Activated naive CD4-positive, alpha-beta T cell treated with anti-CD3 and anti-CD28 coated beads, Interleukin-2, amount 50 U/mL, for 24 hours (primary cell): ENCODE measurements around the gene GNMT.

Source experiments
- H3K27ac Mint-ChIP-seq: one replicate; pipeline ENCODE4 v1.8.0; 2021; ENCODE audit warnings: mild to moderate bottlenecking, mixed read lengths
- H3K27me3 Mint-ChIP-seq: one replicate; pipeline ENCODE4 v1.8.0; 2021; ENCODE audit warnings: mixed read lengths
- H3K36me3 Mint-ChIP-seq: one replicate; pipeline ENCODE4 v1.8.0; 2021; ENCODE audit warnings: mixed read lengths
- H3K4me1 Mint-ChIP-seq: one replicate; pipeline ENCODE4 v1.8.0; 2021; ENCODE audit warnings: mixed read lengths
- H3K4me3 Mint-ChIP-seq: one replicate; pipeline ENCODE4 v1.8.0; 2021; ENCODE audit warnings: mild to moderate bottlenecking, mixed read lengths
- H3K9me3 Mint-ChIP-seq: one replicate; pipeline ENCODE4 v1.8.0; 2021; ENCODE audit warnings: mixed read lengths

Gene GNMT

DNA sequence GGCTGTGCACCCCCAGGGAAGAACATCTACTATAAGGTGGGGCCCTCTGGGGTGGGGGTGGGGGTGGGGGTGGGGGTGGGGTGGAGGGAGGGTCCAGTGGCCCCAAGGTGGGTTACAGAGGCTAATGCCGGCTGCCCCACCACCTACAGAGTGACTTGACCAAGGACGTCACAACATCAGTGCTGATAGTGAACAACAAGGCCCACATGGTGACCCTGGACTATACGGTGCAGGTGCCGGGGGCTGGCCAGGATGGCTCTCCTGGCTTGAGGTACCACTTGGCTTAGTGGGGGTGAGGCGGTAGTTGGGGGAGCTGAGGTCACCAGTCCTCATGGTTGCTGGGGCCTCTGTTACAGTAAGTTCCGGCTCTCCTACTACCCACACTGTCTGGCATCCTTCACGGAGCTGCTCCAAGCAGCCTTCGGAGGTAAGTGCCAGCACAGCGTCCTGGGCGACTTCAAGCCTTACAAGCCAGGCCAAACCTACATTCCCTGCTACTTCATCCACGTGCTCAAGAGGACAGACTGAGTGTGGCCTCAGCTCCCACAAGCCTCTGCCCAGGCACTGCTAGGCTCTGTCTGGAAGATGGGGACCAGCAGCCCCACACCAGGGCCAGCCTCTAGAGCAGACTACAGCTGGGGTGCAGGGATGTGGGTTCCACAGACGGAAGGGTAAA is 2.8 kb downstream of the GNMT start:
- H3K4me1 Mint-ChIP-seq, result peaks cover 17% of the 10 kb centered on the region
- H3K36me3 Mint-ChIP-seq, result peaks cover 8% of the 10 kb centered on the region
- no peaks in the 10 kb centered on the region for H3K9me3 Mint-ChIP-seq
- H3K27me3 Mint-ChIP-seq, result no peaks in the 10 kb centered on the region
- H3K27ac Mint-ChIP-seq, result no peak overlapping the region
- no peak overlapping the region for H3K4me3 Mint-ChIP-seq

DNA sequence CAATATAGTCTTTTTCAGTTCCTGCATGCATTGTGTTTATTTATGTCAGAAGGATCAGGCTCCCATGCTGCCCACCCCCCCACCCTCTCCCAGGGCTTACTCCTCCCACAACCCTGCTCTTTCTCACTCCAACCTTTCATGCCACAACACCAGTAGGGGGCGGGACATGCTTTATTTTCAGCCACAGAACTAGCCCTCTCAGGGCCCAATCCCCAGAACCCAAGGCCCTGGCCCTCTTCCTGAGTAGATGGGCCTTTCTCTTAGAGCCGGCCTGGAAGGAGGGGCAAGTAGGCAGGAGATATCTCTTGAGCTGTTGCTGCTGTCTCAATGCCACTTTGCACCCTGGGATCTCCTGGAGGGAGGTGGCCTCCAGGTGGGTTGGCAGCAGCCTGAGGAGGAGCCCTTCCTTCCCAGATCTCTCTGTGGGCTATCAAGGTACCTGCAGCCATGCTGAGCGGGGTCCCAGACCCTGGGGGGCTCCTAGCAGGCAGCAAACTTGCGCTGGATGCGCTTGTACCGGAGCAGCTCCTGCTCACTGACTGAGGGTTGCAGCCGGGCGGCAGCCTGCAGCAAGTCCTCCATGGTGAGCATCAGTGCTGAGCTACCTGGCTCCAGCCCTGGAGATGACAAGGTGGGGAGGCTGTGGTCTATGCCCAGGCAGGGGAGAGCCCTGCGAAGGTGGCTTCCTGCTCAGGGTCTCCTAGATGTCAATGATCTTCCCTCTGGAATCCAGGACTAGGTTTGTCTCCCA is 3.5 kb downstream of the GNMT start:
- Mint-ChIP-seq H3K4me3 (no peak overlapping the region), H3K27ac (no peak overlapping the region), H3K27me3 (no peaks in the 10 kb centered on the region), H3K4me1 (peaks cover 17% of the 10 kb centered on the region), H3K36me3 (peaks cover 8% of the 10 kb centered on the region), H3K9me3 (no peaks in the 10 kb centered on the region)

DNA sequence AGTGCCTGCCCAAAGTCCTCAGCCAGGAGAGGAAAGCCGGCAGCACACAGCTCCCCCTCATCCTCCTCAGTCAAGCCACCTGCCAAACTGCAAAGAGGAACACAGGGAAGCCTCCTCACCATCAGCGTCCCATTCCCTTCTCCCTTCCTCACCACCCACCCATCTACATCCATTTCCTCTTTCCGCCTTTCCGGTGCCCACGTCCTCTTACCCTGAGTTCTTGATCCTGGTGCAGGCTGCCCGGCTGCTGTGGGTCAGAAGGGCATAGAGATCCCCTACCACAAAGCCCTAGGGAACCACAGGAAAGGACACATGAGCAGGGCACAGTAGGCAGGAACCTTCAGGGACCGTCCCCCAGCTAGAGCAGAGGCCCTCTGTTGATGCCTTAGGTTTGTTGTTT is 6.0 kb downstream of the GNMT start:
- no peak overlapping the region for H3K27ac Mint-ChIP-seq
- no peaks in the 10 kb centered on the region for H3K27me3 Mint-ChIP-seq
- peaks cover 8% of the 10 kb centered on the region for H3K36me3 Mint-ChIP-seq
- no peaks in the 10 kb centered on the region for H3K9me3 Mint-ChIP-seq
- no peak overlapping the region for H3K4me3 Mint-ChIP-seq
- H3K4me1 Mint-ChIP-seq, result peaks cover 13% of the 10 kb centered on the region

DNA sequence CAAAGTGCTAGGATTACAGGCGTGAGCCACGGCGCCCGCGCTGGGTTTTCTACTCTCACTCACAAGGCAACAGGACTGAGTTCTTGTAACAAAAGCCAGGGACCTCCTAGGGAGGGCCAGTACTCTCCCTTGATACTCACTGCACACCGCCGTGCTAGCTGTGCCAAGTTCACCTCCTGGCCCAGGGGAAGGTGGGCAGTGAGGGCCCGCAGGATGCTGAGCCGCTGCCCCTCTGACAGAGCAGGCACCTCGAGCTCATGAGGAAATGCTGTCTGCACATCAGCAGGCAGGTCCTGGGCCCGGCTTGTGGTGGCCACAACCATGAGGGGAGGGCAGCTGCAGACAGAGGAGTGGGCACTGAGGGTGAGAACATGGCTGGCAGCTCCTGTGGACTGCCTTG is 6.7 kb downstream of the GNMT start:
- no peak overlapping the region for H3K4me3 Mint-ChIP-seq
- H3K36me3 Mint-ChIP-seq, result peaks cover 8% of the 10 kb centered on the region
- H3K9me3 Mint-ChIP-seq, result no peaks in the 10 kb centered on the region
- H3K4me1 Mint-ChIP-seq, result peaks cover 12% of the 10 kb centered on the region
- H3K27ac Mint-ChIP-seq, result no peak overlapping the region
- H3K27me3 Mint-ChIP-seq, result no peaks in the 10 kb centered on the region

DNA sequence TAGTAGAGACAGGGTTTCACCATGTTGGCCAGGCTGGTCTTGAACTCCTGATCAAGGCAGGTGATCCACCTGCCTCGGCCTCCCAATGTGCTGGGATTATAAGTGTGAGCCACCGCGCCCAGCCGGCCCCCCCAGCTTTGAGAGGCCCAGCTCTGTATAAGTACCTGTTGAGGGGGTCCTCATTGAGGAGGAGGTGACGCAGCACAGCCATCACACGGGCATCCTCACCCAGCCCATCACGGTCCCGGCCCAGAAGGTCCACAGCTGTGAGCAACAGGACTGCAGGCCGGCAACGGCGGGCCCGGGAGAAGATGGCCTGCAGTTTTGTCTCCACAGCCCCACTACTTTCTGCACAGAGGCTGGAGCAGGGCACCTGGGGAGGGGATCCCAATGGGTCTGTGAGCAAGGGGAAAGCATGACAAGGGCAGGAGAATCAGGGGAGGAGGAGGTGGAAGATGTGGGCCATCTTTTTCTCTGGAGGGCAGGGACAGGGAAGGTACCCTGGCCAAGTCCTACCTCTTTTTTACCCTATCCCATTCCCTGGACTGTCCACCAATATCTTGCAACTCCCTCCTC is 7.7 kb downstream of the GNMT start:
- H3K9me3 Mint-ChIP-seq, result no peaks in the 10 kb centered on the region
- H3K36me3 Mint-ChIP-seq, result peaks cover 8% of the 10 kb centered on the region
- H3K27me3 Mint-ChIP-seq, result no peaks in the 10 kb centered on the region
- H3K27ac Mint-ChIP-seq, result no peak overlapping the region
- no peak overlapping the region for H3K4me3 Mint-ChIP-seq
- peaks cover 12% of the 10 kb centered on the region for H3K4me1 Mint-ChIP-seq

DNA sequence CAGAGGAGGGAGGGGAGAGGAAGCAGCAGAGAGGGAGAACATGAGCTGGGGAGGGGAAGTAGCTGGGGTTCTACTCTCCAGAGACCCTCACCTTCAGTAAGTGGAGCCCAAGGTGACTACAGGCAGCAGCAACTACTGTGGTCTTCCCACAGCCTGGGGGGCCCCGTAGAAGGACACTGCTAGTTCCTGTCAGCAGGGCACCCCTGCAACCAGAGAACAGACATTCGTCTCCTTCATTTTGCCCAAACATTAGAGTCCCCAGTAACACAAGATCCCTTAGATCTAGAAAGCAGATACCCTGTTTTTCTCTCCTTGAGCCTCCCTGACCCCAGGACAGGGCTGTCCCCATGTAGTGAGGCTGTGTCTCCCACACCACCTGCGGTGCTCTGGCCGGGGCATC is 8.2 kb downstream of the GNMT start:
- H3K36me3 Mint-ChIP-seq, result peaks cover 8% of the 10 kb centered on the region
- H3K9me3 Mint-ChIP-seq, result no peaks in the 10 kb centered on the region
- H3K4me1 Mint-ChIP-seq, result peaks cover 12% of the 10 kb centered on the region
- H3K27ac Mint-ChIP-seq, result no peak overlapping the region
- no peak overlapping the region for H3K4me3 Mint-ChIP-seq
- no peaks in the 10 kb centered on the region for H3K27me3 Mint-ChIP-seq

DNA sequence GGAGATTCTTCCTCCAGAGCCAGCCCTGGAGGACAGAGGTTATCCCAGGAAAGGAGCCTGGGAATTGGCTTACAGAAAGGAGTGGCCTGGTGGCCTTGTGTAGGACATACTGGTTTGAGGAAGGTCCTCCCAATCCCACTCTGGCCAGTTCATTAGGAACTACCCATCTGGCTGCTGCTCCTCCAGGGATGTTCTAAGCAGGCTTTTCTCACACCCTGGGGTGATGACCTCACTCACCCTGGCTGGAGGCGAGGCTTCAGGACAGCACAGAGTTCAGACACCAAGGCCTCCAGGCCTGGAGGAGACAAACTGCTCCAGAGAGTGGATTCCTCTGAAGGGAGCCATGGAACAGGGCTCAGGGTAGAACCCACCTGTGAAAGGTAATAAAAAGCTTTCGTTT is 8.9 kb downstream of the GNMT start:
- H3K4me3 Mint-ChIP-seq, result no peak overlapping the region
- H3K4me1 Mint-ChIP-seq, result peaks cover 15% of the 10 kb centered on the region
- no peaks in the 10 kb centered on the region for H3K27me3 Mint-ChIP-seq
- peaks cover 8% of the 10 kb centered on the region for H3K36me3 Mint-ChIP-seq
- H3K27ac Mint-ChIP-seq, result no peak overlapping the region
- no peaks in the 10 kb centered on the region for H3K9me3 Mint-ChIP-seq

DNA sequence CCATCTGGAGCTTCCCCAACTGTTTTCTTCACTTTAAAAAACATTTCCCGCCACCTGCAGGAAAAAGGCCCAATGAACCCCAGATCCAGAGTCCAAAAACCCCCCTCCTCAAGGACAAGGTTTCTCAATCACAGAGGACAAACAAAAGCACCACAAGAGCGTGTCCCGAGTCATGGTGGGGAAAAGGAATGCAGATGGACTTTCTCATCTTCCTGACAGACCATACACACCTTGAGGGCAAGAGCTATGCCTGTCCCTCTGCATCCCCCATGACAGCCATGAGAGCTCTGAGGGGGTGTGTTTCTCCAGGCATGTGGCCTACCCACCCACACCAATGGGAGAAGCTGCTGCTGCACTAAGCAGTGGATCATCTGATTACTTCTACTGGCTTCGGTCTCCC is 9.4 kb downstream of the GNMT start:
- Mint-ChIP-seq H3K36me3 (peaks cover 4% of the 10 kb centered on the region), H3K27me3 (no peaks in the 10 kb centered on the region), H3K27ac (no peak overlapping the region), H3K4me1 (peaks cover 20% of the 10 kb centered on the region), H3K4me3 (no peak overlapping the region), H3K9me3 (no peaks in the 10 kb centered on the region)

DNA sequence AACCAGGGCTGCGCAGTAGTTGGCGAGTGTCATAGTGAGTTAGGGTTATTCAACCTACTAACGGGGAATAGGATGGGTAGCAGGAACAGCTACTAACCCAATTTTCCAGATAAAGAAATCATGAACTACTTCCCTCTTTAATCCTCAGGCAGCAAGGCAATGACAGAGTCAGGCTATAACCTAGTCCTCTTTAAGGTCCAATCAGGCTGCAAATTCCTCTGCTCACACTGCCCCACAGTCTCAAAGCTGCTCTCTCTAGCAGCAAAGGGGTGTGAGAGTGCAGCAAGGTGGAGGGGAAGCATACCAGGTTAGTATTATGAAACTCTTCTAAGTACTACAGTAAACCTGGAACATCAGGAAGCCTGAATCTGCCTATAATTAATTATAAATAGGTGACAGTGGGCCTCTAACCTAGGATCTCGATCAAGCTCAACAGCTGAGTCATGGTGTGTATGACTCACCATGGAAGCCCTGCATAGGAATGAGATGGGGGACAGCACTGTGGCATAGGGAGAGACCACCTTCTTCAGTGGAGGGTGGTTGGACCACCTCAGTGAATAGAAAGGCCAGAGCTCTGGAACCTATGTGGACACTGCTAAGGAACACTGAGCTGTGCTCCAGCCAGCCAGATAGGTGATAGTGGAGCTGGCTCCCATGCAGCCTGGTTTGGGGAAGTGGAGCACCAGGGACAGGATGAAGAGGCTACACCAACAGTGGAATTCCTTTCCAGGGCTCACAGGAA is 10.5 kb downstream of the GNMT start:
- no peaks in the 10 kb centered on the region for H3K27me3 Mint-ChIP-seq
- H3K9me3 Mint-ChIP-seq, result no peaks in the 10 kb centered on the region
- H3K36me3 Mint-ChIP-seq, result no peaks in the 10 kb centered on the region
- no peak overlapping the region for H3K27ac Mint-ChIP-seq
- peaks cover 28% of the 10 kb centered on the region for H3K4me1 Mint-ChIP-seq
- no peak overlapping the region for H3K4me3 Mint-ChIP-seq

DNA sequence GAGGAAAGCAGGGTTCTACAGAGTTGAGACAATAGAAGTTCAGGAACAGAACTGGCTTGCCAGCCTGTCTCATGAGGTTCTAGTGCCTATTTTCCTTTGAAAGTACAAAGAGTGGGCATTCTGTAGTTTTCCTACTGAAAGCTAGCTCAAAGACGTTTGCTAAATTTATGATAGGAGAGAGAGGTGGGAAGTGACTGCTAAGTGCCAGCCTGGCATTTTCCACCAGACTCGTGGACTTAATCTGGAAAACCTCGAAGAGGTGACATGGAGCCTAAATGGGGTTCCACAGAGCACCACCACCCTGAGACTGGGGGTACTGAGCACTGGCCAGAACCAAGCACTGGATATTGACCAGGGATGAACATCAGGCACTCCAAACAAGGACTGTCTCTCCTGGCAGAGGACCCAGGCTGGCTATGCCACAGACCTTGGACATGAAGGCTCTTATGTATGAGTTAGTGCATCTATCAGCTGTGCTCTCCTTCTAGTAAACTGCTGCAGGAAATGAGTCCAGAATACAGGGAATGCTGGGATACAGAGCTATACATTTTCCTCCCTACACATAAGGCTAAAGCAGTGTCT is 11.3 kb downstream of the GNMT start:
- H3K4me1 Mint-ChIP-seq, result peaks cover 35% of the 10 kb centered on the region

DNA sequence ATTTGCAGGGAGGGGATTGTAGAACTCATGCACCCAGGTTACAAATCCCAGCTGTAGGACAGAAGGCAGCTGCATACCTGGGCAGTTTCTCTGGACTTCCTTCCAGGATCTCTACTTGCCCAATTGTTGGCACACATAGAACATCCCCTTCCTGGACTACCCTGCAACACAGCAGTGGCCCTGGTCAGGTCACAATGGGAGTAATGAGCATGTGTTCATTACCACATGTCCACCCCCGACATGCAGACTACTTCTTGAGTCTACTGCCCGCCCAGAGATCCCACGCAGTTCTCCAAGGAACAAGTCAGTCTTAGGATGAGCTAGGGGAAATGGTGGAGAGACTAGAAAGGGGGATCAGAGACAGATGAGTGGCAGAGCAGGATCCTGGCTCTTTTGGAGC is 13.4 kb downstream of the GNMT start:
- H3K9me3 Mint-ChIP-seq, result no peaks in the 10 kb centered on the region
- H3K36me3 Mint-ChIP-seq, result peaks cover 3% of the 10 kb centered on the region
- peaks cover 46% of the 10 kb centered on the region for H3K4me1 Mint-ChIP-seq
- no peaks in the 10 kb centered on the region for H3K27me3 Mint-ChIP-seq
- H3K27ac Mint-ChIP-seq, result peak overlapping the region; percentile 51
- H3K4me3 Mint-ChIP-seq, result no peak overlapping the region

More for the DNA sequence above, 11.3 kb downstream of the GNMT start:
- peaks cover 1% of the 10 kb centered on the region for H3K36me3 Mint-ChIP-seq
- no peak overlapping the region for H3K4me3 Mint-ChIP-seq
- H3K27me3 Mint-ChIP-seq, result no peaks in the 10 kb centered on the region
- no peak overlapping the region for H3K27ac Mint-ChIP-seq
- no peaks in the 10 kb centered on the region for H3K9me3 Mint-ChIP-seq

DNA sequence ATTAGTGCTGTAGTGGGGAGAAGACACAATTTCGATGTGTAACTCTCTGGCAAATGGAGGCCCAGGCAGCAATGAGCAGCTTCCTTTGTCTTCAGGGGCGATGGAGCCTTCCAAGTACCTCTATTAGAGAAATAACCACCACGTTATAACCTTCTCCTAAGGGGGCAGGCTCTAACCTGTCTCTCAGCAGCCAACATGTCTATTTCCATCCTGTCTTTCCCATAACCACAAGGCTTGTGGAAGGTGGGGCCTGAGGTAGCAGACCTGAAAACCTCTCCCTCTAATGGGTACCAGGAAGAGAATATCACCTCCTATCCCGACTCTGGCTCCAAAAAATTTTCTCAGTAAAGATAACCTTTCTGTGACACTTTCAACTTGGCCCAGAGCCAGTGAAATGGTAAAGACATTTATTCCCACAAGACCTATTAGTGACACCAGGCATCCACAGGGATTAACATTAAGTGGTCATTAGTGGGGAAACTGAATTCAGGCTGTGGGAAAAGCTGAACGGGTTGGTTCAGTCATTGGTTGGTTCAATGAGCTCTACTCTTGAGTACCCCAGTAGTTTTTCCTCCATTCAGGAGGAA is 14.5 kb downstream of the GNMT start:
- Mint-ChIP-seq H3K4me3 (no peak overlapping the region), H3K27ac (peak overlapping the region; percentile 46), H3K4me1 (peaks cover 55% of the 10 kb centered on the region)

DNA sequence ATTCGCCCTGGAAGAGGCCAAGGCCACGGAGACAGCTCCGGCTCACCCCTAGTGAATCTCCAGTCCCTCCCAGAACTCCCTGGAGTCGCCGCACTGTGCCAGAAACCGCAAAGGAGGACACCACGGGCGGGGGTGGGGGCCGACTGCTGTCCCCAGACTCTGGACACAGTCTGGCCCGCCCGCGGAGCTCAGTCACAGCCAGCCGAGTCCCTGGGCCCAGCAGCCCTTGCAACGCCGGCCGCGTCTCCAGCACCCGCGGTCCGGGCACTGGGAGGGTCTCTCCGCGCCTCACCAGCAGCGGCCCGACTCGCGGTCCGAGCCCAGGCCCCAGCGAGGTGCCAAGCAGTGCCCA is 17.9 kb downstream of the GNMT start:
- no peaks in the 10 kb centered on the region for H3K9me3 Mint-ChIP-seq
- peaks cover 3% of the 10 kb centered on the region for H3K36me3 Mint-ChIP-seq
- peaks cover 57% of the 10 kb centered on the region for H3K4me1 Mint-ChIP-seq
- no peaks in the 10 kb centered on the region for H3K27me3 Mint-ChIP-seq
- H3K27ac Mint-ChIP-seq, result peak overlapping the region; percentile 82
- peak overlapping the region; percentile 90 for H3K4me3 Mint-ChIP-seq

More for the DNA sequence above, 14.5 kb downstream of the GNMT start:
- Mint-ChIP-seq H3K27me3 (no peaks in the 10 kb centered on the region), H3K9me3 (no peaks in the 10 kb centered on the region), H3K36me3 (peaks cover 3% of the 10 kb centered on the region)

DNA sequence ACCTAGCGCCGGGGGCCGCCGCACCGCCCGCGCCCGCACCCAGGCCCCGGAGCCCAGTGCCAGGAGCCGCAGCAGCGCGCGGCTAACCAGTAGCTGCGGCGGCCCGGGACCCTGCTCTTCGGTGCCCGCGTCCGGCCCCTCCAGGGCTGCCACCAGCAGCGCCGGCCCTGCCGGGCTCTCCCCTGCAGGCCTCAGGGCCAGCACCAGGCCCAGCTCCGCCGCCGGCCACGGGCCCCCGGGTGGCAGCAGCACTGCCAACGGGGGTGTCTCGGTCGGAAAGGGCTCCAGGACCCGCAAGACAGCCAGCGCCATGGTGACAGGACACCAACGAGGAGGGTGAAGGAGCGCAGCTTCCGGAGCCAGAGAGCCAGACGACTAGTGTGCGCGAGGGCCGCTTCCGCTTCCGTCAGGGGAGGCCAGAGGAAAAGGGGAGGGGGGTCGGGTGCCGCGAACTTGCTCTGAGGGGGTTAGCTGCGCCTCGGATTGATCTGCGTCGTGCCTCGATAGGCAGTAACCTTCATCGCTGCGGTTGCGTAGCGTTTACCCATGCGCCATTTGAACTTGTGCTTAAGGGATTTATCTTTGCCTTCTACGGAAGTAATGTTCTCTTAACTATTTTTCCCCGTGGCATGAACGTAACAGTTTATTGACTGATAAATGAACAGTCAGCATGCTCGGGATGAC is 18.4 kb downstream of the GNMT start, which contains the start of gene PEX6:
Gene PEX6, minus strand, starts transcription at position 343 of the 684 bp plus-strand sequence. Its CDS starts 31 bp downstream, at position 312.
- H3K9me3 Mint-ChIP-seq, result no peaks in the 10 kb centered on the region
- H3K4me1 Mint-ChIP-seq, result peaks cover 59% of the 10 kb centered on the region
- peaks cover 3% of the 10 kb centered on the region for H3K36me3 Mint-ChIP-seq
- H3K27ac Mint-ChIP-seq, result peak within 1 kb of the TSS; percentile 96
- H3K4me3 Mint-ChIP-seq, result peak within 1 kb of the TSS; percentile 93
- H3K27me3 Mint-ChIP-seq, result no peaks in the 10 kb centered on the region
